OCI-LY3 (cell line): ENCODE data around the gene CHN2.
A peak's percentile ranks its signal among the peaks of the same experiment; 100 is the strongest.

ENCODE experiments used
- EZH2phosphoT487 ChIP-seq: fragments of 200-600 bp; shearing (Covaris generic); IDR thresholded peaks from 2 replicates; pipeline ENCODE4 v1.6.1; 2018; ENCODE audit warnings: antibody characterized with exemption, mixed run types, low read depth
- TF ChIP-seq, protein P1 (sequence below): fragments of 200-600, 300-600 bp; sonication (generic); IDR thresholded peaks from 2 replicates; pipeline ENCODE4 v1.5.1; 2014; ENCODE audit warnings: antibody characterized with exemption, low read length, low read depth

DNA sequence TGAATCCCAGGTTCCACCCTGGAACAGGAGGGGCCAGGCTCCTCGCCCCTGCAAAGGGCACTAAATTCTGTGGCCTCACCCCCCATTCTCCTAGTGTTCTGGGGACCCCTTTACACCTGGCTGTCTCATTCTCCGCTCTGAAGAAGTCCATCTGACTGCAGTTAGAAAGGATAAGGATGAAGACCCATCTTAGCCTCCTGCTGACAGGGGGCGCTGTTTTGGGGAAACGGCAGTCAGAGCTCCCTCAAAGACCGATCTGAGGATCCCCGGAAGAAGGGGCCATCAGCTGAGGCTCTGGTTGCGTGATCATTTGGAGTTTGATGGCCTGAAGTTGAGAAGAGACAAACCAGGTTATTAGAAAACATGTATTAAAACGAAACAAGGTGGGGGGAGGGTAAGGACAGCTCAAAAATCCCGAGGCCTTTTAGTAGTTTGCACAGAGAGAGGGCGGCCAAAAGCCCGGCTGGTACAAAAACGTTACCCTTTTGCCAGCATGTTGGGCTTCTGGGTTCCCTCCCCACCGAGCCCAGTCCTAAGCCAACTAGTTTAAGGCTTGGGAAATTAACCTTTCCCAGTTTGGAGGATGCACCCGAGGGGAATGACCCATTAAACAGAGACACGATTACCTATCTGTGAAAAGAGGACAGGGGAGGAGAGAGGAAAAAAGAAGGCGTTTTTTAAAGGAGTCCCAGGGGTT, 102.8 kb downstream of the CHN2 start:
- TF ChIP-seq, protein P1, sequence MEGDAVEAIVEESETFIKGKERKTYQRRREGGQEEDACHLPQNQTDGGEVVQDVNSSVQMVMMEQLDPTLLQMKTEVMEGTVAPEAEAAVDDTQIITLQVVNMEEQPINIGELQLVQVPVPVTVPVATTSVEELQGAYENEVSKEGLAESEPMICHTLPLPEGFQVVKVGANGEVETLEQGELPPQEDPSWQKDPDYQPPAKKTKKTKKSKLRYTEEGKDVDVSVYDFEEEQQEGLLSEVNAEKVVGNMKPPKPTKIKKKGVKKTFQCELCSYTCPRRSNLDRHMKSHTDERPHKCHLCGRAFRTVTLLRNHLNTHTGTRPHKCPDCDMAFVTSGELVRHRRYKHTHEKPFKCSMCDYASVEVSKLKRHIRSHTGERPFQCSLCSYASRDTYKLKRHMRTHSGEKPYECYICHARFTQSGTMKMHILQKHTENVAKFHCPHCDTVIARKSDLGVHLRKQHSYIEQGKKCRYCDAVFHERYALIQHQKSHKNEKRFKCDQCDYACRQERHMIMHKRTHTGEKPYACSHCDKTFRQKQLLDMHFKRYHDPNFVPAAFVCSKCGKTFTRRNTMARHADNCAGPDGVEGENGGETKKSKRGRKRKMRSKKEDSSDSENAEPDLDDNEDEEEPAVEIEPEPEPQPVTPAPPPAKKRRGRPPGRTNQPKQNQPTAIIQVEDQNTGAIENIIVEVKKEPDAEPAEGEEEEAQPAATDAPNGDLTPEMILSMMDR, result peak; percentile 70
- TF ChIP-seq EZH2phosphoT487, result no peak
